ENCODE data around the gene CLPSL2. TPM values are rescaled to one million over a fixed set of nuclear protein-coding genes. Genes with fewer than 3 reads are reported as not detected.
A peak's percentile ranks its signal among the peaks of the same experiment; 100 is the strongest.

The CLPSL2 gene
- total and polyA plus RNA-seq, 10 of the 15 experiments (the other 5 are each of a cell fraction or from before 2014, with no cell fraction given): 0.32 to 1.3 TPM; not detected in 8

DNA sequence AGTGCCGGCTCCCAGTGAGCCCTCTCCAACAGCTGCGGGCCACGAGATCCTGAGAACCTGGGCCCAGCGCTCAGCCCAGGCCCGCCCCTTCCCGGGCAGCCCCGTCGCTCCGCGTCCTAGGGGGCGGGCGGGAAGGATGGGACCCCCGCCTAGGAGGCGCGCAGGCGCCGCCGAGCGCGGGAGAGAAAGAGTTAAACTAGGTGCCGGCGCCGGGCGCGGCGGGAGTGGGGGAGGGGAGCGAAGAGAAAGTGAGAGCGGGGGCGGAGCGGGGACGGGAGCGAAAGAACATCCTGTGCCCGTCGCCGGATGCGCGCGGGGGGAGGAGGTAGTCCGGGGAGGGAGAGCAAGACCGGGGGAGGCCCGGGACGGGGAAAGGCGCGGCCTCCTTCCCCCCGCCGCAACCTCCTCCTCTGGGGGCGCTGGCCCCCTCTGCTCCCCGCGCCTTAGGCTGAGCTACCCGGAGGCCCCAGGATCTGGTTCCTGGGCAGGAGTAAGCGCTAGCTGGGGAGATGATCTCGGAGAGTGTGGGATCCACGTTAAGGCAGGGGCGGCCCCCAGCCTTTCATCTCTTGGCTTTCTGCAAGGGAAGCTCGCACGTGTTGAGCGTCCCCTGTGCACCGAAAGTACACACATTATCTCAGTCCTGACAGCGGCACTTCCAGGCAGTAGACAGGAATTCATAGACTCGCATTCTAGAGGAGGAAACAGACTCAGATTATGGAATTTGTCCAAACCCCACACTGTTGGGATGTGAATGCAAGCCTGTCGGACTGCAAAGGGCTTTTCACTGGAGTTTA is 44.5 kb upstream of the CLPSL2 start (continued):
- TF ChIP-seq, protein P1, sequence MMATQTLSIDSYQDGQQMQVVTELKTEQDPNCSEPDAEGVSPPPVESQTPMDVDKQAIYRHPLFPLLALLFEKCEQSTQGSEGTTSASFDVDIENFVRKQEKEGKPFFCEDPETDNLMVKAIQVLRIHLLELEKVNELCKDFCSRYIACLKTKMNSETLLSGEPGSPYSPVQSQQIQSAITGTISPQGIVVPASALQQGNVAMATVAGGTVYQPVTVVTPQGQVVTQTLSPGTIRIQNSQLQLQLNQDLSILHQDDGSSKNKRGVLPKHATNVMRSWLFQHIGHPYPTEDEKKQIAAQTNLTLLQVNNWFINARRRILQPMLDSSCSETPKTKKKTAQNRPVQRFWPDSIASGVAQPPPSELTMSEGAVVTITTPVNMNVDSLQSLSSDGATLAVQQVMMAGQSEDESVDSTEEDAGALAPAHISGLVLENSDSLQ (IDR thresholded peaks at IDR 0.05): no peak; the same call in 1 of the 2 replicates
- TF ChIP-seq YBX1 (IDR thresholded peaks at IDR 0.05) (no peak), ZZZ3 (IDR thresholded peaks at IDR 0.05; ENCODE audit: control insufficient read depth, insufficient read length, low read depth) (no peak), SIN3A (IDR thresholded peaks at IDR 0.05; ENCODE audit: low read depth, low read length) (no peak), MTA2 (IDR thresholded peaks at IDR 0.05; ENCODE audit: low read depth) (peak; percentile 31; the same call in 1 of the 2 replicates), POLR2AphosphoS2 (IDR thresholded peaks at IDR 0.05; ENCODE audit: low read depth, low read length) (no peak), PML (IDR thresholded peaks at IDR 0.05; ENCODE audit: low read length) (peak; percentile 62; the same call in 1 of the 2 replicates), CHD2 (IDR thresholded peaks at IDR 0.05; ENCODE audit: borderline replicate concordance, low read depth, low read length) (peak; percentile 86; the same call in 1 of the 2 replicates), TCF3 (IDR thresholded peaks at IDR 0.05; ENCODE audit: borderline replicate concordance, insufficient read depth, low read depth, low read length) (no peak), SIX5 (IDR thresholded peaks at IDR 0.05; ENCODE audit: low read depth, low read length, severe bottlenecking) (no peak), SMAD5 (IDR thresholded peaks at IDR 0.05; ENCODE audit: low read depth) (no peak; the same call in 1 of the 2 replicates), BCL11A (IDR thresholded peaks at IDR 0.05; ENCODE audit: low read depth, low read length) (no peak; the same call in 1 of the 2 replicates), EP300 (IDR thresholded peaks at IDR 0.05; ENCODE audit: borderline replicate concordance in 1 of 2, control insufficient read depth in 1 of 2, low read depth in 2 of 2, low read length in 2 of 2) (peak; percentile 33 to 68; a peak in 1 of 4 replicates)
- TF ChIP-seq, protein P2, sequence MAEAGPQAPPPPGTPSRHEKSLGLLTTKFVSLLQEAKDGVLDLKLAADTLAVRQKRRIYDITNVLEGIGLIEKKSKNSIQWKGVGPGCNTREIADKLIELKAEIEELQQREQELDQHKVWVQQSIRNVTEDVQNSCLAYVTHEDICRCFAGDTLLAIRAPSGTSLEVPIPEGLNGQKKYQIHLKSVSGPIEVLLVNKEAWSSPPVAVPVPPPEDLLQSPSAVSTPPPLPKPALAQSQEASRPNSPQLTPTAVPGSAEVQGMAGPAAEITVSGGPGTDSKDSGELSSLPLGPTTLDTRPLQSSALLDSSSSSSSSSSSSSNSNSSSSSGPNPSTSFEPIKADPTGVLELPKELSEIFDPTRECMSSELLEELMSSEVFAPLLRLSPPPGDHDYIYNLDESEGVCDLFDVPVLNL (IDR thresholded peaks at IDR 0.05; ENCODE audit: low read depth, low read length): no peak
